ENCODE measurements around the gene FXR1.

DNA sequence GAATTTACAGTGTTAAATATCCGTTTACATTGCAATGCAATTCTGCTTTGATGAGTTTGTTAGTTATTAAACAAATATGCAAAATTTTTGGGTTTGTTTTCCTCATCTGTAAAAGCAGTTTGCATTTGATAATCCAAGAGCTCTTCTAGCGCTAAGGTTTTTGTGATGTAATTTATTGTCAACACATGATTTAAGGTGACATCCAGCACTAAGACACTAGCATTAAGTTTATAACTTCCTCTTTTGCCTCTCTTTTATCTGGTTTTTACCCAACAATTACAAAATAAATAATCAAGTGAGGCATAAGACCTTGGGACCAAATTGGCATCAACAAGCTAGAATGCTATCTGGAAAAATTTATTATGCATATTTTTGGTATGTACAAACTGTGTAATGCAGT is 78.0 kb downstream of the FXR1 start:
- TF ChIP-seq, protein P1, sequence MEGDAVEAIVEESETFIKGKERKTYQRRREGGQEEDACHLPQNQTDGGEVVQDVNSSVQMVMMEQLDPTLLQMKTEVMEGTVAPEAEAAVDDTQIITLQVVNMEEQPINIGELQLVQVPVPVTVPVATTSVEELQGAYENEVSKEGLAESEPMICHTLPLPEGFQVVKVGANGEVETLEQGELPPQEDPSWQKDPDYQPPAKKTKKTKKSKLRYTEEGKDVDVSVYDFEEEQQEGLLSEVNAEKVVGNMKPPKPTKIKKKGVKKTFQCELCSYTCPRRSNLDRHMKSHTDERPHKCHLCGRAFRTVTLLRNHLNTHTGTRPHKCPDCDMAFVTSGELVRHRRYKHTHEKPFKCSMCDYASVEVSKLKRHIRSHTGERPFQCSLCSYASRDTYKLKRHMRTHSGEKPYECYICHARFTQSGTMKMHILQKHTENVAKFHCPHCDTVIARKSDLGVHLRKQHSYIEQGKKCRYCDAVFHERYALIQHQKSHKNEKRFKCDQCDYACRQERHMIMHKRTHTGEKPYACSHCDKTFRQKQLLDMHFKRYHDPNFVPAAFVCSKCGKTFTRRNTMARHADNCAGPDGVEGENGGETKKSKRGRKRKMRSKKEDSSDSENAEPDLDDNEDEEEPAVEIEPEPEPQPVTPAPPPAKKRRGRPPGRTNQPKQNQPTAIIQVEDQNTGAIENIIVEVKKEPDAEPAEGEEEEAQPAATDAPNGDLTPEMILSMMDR (IDR thresholded peaks at IDR 0.05; ENCODE audit: borderline replicate concordance, extremely low read depth, low read length, poor library complexity, severe bottlenecking): no peak
- no peak for TF ChIP-seq EZH2 (IDR thresholded peaks at IDR 0.05; ENCODE audit: borderline replicate concordance, low read depth, low read length, severe bottlenecking)

Measured in DND-41 (cell line).